GM19043 (cell line): ENCODE results near the gene SPATC1L.

Experiments
- ATAC-seq: cut with Tn5 transposase; IDR thresholded peaks from one replicate; pipeline ENCODE4 v1.9.1; 2021; ENCODE audit warnings: low read depth; ENCODE audit not compliant: unreplicated experiment

SPATC1L gene

GRCh38 chr21:46122758-46123683, 61.2 kb downstream of the SPATC1L start:
- no peak for ATAC-seq

DNA sequence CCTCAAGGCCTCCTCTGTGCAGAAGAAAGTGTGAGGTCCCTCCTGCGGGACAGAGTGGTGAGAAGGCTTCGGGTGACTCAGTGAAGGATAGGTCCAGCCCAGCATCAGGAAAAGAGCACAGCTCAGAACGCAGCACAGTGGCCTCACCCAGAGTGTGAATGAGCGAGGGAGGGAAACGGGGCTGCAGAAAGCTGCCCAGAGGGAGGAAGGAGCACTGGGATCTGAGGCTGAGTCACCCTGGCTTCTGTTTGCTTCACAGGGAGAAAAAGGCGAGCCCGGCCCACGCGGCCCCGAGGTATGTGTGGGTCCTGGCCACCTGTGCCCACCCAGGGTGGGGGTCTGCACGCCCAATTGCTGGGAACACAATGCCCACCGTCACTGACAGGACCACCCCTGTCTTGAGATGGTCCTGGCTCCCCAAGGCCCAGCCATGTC, 62.0 kb downstream of the SPATC1L start:
- ATAC-seq, result no peak

DNA sequence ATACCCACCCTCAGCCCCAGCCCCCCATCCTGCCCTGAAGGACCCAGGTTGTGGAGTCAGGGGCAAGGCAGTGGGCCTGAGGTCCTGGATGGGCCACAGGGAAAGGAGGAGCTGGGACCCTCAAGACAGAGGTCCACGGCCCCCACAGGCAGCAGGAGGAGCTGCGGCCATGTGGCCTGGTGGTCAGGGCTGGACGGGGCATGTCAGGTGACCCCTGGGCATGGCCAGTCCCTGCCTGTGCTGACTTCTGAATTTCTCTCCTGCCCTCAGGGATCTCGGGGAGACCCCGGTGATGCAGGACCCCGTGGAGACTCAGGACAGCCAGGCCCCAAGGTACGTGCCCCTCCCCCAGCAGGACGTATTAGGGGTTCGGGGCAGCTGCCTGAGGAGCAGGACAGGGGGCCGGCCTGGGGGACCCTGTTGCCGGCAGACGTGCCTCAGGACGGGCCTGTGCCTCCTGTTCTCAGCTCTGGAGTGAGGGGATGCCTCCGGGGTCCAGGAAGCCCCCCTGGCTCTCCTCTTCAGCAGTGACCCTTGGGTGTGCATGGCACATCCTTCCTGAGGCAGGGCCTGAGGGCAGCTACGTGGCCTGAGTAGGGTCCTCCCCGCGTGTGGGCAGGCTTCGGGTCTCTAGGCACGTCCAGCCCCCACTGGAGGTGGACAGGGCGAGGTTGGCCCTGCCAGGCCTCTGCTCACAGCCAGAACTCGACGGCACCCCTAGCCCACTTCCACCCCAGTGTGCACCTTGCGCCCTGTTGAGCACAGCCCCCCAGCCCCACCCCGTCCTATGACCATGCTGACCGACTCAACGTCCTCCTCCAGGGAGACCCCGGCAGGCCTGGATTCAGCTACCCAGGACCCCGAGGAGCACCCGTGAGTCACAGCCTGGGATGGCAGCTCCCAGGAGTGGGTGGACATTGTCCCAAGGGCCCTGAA, 62.7 kb downstream of the SPATC1L start:
- no peak for ATAC-seq

DNA sequence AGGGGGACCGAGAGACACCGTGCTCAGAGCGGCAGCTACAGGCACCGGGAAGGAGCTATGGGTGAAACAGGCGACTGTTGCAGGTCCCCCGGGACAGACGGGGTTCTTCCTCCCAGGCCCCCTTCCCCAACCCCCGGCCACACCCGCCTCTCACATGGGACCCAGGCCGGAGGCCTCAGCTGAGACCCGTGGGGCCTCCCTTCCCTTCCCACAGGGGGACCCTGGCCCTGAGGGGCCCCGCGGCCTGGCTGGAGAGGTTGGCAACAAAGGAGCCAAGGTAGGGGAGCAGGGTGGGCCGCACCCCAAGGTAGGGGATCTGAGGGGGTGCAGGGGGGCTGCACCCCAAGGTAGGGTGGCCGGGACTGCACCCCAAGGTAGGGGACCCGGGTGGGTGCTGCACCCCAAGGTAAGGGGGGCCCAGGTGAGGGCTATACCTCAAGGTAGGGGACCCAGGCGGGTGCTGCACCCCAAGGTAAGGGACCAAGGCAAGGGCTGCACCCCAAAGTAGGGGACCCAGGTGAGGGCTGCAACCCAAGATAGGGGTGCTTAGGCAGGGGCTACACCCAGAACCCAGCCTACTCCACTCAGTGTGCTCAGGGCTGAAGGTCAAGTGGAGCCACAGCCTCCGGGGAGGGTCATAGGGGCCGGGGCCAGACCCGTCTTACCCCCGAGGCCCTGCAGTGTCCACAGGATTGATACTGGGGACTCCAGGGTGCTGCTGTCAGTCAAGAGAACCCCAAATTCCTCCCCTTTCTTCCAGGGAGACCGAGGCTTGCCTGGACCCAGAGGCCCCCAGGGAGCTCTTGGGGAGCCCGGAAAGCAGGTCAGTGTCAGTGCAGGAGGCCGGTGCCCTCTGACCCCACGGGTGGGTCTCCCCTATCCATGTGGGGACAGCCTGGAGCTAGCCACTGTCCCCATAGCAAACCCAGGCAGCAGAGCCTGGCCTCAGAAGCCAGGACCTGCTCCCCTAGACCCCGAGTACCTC, 63.7 kb downstream of the SPATC1L start:
- no peak for ATAC-seq

DNA sequence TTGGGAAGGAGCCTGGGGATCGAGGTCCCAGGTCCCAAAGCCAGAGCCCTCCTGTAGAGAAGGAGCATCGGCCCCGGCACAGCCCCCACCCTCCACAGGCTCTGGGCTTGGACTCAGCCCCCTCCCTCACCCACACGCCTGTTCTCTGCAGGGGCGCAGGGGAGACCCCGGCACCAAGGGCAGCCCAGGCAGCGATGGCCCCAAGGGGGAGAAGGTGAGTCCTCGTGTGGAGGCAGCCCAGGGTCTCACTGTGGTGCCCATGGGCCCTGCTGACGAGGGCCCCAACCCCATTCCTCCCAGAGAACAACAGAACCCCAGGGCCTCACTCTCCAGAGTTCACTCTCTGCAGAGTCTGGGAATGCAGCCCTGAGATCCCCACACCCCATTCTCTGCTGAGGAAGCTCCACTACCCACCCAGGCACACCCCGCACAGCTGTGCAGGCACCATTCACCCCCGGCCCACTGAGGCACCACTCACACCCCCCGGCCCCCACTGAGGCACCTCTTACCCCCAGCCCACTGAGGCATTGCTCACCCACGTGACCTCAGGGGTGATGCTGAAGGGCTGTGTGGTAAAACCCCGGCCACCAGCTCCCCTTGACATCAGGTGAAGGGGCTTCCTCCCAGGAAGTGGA, 64.5 kb downstream of the SPATC1L start:
- ATAC-seq, result no peak

DNA sequence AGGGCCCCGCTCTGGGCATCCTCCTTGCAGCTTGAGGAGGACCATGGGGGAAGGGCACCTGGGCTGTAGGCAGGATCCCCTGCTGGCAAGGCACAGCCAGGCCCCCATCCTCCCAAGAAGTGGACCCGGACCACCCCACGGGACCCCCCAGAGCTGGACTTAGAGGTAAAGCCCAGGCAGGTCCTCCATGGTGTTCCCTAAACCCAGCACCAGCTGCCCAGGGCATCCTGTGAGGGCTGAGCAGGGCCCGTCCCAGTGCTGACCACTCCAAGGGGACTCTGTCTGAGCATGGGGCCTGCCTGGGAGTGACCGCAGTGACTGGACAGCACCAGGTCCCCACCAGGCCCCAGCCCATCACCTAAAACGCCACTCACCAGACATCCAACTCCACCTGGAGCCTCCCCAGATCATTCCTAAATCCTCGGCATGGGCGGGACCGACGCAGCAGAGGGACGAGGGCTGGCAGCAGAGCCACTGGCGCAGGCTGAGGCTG, 65.1 kb downstream of the SPATC1L start:
- ATAC-seq, result no peak

- no peak for ATAC-seq
These were observed 65.7 kb downstream of the SPATC1L start for GRCh38 chr21:46118316-46119143.

- no peak for ATAC-seq
These were observed 66.5 kb downstream of the SPATC1L start for GRCh38 chr21:46117586-46118315.

DNA sequence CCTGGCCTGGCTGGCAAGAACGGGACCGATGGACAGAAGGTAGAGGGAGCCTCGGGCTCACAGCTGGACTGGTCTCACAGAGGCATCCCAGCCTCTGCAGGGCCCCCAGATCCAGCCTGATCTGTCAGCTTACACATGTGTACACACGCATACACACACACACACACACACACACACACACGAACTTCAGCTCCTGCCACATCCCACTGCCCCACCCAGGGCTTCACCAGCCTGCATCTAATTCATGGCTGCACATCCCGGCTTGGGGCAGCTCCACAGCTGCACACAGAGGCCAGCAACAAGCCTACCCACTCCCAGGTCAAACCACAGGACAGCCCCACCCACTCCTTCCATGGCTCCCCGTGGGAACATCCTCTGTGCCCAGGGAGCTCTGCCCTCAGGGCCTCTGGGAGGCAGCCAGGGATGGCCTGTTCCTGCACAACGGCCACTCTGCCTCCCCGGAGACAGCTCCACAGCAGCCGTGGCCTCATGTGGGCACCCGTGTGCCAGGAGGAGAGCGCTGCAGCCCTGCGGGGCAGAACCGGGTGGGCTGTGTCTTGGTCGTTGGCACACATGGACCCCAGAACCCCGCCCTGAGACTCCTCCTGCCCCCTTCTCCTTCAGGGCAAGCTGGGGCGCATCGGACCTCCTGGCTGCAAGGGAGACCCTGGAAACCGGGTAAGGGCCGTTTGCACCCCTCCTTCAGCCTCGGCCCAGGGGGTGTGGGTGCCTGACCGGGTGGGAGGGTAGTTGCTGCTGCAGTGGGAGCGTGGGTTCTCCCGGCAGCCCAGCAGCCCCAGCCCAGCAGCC, 67.3 kb downstream of the SPATC1L start:
- ATAC-seq, result no peak

GRCh38 chr21:46116189-46116775, 68.0 kb downstream of the SPATC1L start:
- ATAC-seq, result no peak

DNA sequence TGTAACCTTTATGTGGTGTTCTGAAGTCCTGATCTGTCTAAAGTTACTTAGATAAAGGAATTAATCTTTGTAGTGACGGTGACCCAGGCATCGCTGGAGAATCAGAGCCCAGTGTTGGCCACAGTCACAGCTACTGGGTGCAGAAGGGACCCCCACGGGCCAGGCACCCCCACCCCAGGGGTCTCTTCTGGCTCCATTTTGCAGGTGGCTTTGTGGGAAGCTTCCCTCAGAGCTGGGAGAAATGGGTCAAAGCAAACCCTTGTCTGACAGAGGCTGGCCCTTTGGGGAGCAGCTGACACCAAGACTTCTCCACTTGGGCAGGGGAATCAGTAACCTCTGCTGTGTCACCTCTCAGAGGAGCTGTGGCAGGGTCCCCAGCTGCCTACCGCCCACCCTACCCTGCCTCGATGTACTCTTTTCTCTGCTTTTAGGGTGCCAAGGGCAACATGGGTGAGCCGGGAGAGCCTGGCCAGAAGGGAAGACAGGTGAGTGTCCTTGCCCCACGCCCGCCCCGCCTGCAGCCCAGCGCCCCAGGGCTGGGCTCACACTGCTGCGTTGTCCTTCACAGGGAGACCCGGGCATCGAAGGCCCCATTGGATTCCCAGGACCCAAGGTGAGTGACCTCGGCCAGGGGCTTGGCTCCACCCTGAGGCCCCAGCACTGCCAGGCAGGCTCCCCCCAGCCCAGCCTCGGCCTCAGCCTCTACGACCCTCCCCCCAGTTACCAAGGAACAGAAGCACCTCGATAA, 68.6 kb downstream of the SPATC1L start:
- no peak for ATAC-seq

GRCh38 chr21:46114963-46115362, 69.3 kb downstream of the SPATC1L start:
- no peak for ATAC-seq

- no peak for ATAC-seq
These were observed 70.6 kb downstream of the SPATC1L start for GRCh38 chr21:46113497-46114176.

DNA sequence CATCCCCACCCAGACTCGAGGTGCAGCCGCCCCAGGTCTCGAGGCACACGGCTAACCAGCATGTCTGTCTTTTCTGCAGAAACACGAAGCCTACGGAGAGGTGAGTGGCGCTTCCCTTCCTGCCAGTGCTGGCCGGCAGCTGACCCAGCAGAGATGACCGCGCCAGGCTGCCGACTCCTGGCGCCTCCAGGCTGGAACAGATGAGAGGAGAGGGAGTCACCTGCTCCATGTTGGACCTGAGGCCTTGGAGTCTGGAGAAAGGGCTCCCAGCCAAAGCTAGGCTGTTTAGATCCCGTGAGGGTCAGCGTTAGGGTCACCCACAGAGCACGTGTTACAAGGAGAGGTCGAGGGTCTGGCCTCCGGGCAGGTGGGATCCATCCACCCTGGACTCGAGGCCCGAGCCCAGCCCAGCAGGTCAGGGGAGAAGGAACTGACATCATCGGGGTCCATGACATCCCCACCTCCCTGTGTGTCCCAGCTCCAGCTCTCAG, 71.5 kb downstream of the SPATC1L start:
- no peak for ATAC-seq
